Measurements from ENCODE around the gene ESR2. TPM values are rescaled to one million over a fixed set of nuclear protein-coding genes. Genes with fewer than 3 reads are reported as not detected.

ESR2 gene
- polyA plus RNA-seq, 1 of the 3 experiments (the other 2 are of a cell fraction) = 0.03 TPM

DNA sequence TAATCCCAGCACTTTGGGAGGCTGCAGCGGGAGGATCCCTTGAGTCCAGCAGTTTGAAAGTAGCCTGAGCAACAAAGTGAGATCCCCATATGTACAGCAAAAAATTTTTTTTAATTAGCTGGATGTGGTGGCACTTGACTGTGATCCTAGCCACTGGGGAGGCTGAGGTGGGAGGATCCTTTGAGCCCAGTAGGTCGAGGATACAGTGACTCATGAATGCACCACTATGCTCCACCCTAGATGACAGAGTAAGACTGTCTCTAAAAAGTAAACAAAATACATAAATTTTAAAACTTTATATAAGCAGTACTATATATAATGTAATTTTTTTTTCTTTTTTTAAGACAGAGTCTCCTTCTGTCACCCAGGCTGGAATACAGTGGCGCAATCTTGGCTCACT lies 115.4 kb downstream of the ESR2 start:
- Histone ChIP-seq H2AFZ (ENCODE audit: low read depth) (no peak overlapping the region), H3K4me1 (ENCODE audit: control insufficient read depth in 1 of 2, insufficient read depth in 2 of 2, low read depth in 1 of 2, low read length in 1 of 2) (no peaks in the 10 kb centered on the region), H3K79me2 (ENCODE audit: insufficient read depth) (no peaks in the 10 kb centered on the region), H4K20me1 (ENCODE audit: insufficient read depth) (no peaks in the 10 kb centered on the region), H3K9me3 (no peaks in the 10 kb centered on the region), H3K27me3 (ENCODE audit: insufficient read depth) (no peaks in the 10 kb centered on the region), H3K4me3 (ENCODE audit: low read depth in 2 of 2, low read length in 1 of 2) (no peak overlapping the region), H3K36me3 (replicated peaks in 1 of 2; ENCODE audit: control insufficient read depth in 1 of 2, insufficient read depth in 2 of 2, low read length in 1 of 2) (peaks cover 0 to 6% of the 10 kb centered on the region in 2 experiments), H3F3A (replicated peaks; ENCODE audit: insufficient read depth) (no peaks in the 10 kb centered on the region), H3K4me2 (no peak overlapping the region), H3K27ac (ENCODE audit: low read depth in 2 of 2, low read length in 1 of 2) (no peak overlapping the region), H3K9me2 (no peaks in the 10 kb centered on the region), H3K9ac (no peak overlapping the region)
- ChIA-PET POLR2A (no interaction called here), CTCF (interaction anchor here (0.6 to 1.2 kb wide), 2 partner anchors 22 to 133 kb away, joined by 3 read pairs; no protein-coding TSS in a partner anchor)
- 82% methylated on average over 3 of the region's 3 CpGs for whole genome bisulfite sequencing (ENCODE audit: low lambda C conversion rate)
- TF ChIP-seq RFX5 (IDR thresholded peaks at IDR 0.05; ENCODE audit: low read length) (no peak), FOXM1 (IDR thresholded peaks at IDR 0.05; ENCODE audit: low read depth) (no peak), GABPA (IDR thresholded peaks at IDR 0.05; ENCODE audit: low read depth) (no peak), MXI1 (IDR thresholded peaks at IDR 0.05; ENCODE audit: low read depth, low read length) (no peak), EP300 (IDR thresholded peaks at IDR 0.05; ENCODE audit: borderline replicate concordance in 1 of 2, low read depth in 1 of 2, low read length in 1 of 2) (no peak), MEF2A (IDR thresholded peaks at IDR 0.05; ENCODE audit: borderline replicate concordance, low read depth) (no peak), CHD2 (IDR thresholded peaks at IDR 0.05; ENCODE audit: low read length, partially characterized antibody) (no peak), SIN3A (IDR thresholded peaks at IDR 0.05; ENCODE audit: borderline replicate concordance, low read depth, low read length) (no peak), SMC3 (IDR thresholded peaks at IDR 0.05; ENCODE audit: low read depth, low read length) (no peak)
- TF ChIP-seq, protein P1, sequence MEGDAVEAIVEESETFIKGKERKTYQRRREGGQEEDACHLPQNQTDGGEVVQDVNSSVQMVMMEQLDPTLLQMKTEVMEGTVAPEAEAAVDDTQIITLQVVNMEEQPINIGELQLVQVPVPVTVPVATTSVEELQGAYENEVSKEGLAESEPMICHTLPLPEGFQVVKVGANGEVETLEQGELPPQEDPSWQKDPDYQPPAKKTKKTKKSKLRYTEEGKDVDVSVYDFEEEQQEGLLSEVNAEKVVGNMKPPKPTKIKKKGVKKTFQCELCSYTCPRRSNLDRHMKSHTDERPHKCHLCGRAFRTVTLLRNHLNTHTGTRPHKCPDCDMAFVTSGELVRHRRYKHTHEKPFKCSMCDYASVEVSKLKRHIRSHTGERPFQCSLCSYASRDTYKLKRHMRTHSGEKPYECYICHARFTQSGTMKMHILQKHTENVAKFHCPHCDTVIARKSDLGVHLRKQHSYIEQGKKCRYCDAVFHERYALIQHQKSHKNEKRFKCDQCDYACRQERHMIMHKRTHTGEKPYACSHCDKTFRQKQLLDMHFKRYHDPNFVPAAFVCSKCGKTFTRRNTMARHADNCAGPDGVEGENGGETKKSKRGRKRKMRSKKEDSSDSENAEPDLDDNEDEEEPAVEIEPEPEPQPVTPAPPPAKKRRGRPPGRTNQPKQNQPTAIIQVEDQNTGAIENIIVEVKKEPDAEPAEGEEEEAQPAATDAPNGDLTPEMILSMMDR (IDR thresholded peaks at IDR 0.05) = no peak
- DNase-seq = no peak

GRCh38 chr14:64176330-64176729 lies 117.8 kb downstream of the ESR2 start:
- Histone ChIP-seq H3K9me2 (no peaks in the 10 kb centered on the region), H3K27ac (ENCODE audit: low read depth in 2 of 2, low read length in 1 of 2) (no peak overlapping the region), H2AFZ (ENCODE audit: low read depth) (no peak overlapping the region), H3K9me3 (no peaks in the 10 kb centered on the region), H3F3A (replicated peaks; ENCODE audit: insufficient read depth) (no peaks in the 10 kb centered on the region), H3K79me2 (ENCODE audit: insufficient read depth) (no peaks in the 10 kb centered on the region), H3K9ac (no peak overlapping the region), H3K27me3 (ENCODE audit: insufficient read depth) (no peaks in the 10 kb centered on the region), H4K20me1 (ENCODE audit: insufficient read depth) (no peaks in the 10 kb centered on the region), H3K4me3 (ENCODE audit: low read depth in 2 of 2, low read length in 1 of 2) (no peak overlapping the region), H3K36me3 (replicated peaks in 1 of 2; ENCODE audit: control insufficient read depth in 1 of 2, insufficient read depth in 2 of 2, low read length in 1 of 2) (peaks cover 0 to 6% of the 10 kb centered on the region in 2 experiments), H3K4me1 (ENCODE audit: control insufficient read depth in 1 of 2, insufficient read depth in 2 of 2, low read depth in 1 of 2, low read length in 1 of 2) (no peaks in the 10 kb centered on the region), H3K4me2 (no peak overlapping the region)
- TF ChIP-seq NFIC (IDR thresholded peaks at IDR 0.05; ENCODE audit: borderline replicate concordance) = no peak
- TF ChIP-seq TEAD4 (IDR thresholded peaks at IDR 0.05; ENCODE audit: borderline replicate concordance, insufficient read depth) = no peak
- TF ChIP-seq GATA2 (CRISPR knock-in tag; IDR thresholded peaks at IDR 0.05) = no peak
- TF ChIP-seq, protein P2, sequence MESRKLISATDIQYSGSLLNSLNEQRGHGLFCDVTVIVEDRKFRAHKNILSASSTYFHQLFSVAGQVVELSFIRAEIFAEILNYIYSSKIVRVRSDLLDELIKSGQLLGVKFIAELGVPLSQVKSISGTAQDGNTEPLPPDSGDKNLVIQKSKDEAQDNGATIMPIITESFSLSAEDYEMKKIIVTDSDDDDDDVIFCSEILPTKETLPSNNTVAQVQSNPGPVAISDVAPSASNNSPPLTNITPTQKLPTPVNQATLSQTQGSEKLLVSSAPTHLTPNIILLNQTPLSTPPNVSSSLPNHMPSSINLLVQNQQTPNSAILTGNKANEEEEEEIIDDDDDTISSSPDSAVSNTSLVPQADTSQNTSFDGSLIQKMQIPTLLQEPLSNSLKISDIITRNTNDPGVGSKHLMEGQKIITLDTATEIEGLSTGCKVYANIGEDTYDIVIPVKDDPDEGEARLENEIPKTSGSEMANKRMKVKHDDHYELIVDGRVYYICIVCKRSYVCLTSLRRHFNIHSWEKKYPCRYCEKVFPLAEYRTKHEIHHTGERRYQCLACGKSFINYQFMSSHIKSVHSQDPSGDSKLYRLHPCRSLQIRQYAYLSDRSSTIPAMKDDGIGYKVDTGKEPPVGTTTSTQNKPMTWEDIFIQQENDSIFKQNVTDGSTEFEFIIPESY (IDR thresholded peaks at IDR 0.05; ENCODE audit: borderline replicate concordance, low read depth) = no peak
- TF ChIP-seq JUND (IDR thresholded peaks at IDR 0.05) = no peak
- TF ChIP-seq RCOR1 (IDR thresholded peaks at IDR 0.05; ENCODE audit: low read length) = no peak
- no peak for TF ChIP-seq NRF1 (IDR thresholded peaks at IDR 0.05; ENCODE audit: low read depth, low read length)
- TF ChIP-seq RFX5 (IDR thresholded peaks at IDR 0.05; ENCODE audit: low read length) = no peak
- no peak for TF ChIP-seq ELF1 (IDR thresholded peaks at IDR 0.05)
- no peak for TF ChIP-seq MXI1 (IDR thresholded peaks at IDR 0.05; ENCODE audit: low read depth, low read length)
- TF ChIP-seq FOSL2 (IDR thresholded peaks at IDR 0.05; ENCODE audit: borderline replicate concordance, low read depth) = no peak
- no peak for TF ChIP-seq POLR2AphosphoS5 (IDR thresholded peaks at IDR 0.05; ENCODE audit: low read depth, low read length)
- WGBS (ENCODE audit: low lambda C conversion rate) = 95% methylated on average over 2 of the region's 2 CpGs
- no peak for DNase-seq
- ChIA-PET POLR2A (no interaction called here), CTCF (no interaction called here)

Measured in SK-N-SH (cell line).